ENCODE data around the gene CHKA.

GRCh38 chr11:68047437-68048290, 73.5 kb downstream of the CHKA start:
- TF ChIP-seq EZH2 (IDR thresholded peaks at IDR 0.05) (no peak), FOXP2 (optimal IDR thresholded peaks at IDR 0.05; ENCODE audit: control extremely low read depth, extremely low read length, insufficient read depth) (no peak)

Data from SK-N-MC (cell line).